Tibial nerve (tissue), 4 donors: ENCODE results near the gene LMOD3. TPM values are rescaled to one million over a fixed set of nuclear protein-coding genes. Genes with fewer than 3 reads are reported as not detected.

ENCODE experiments used
- DNase-seq, 2 donors: peaks; one replicate each; pipeline ENCODE4 v3.0.0-alpha.2; 2019; ENCODE audit warnings: low spot score in 2 of 2
- H3K27ac ChIP-seq, 4 donors: fragments of 200-600 bp; sonication (generic) in 3 of 4; one replicate each; pipeline ENCODE4 v1.5.1; 2017 to 2019; ENCODE audit warnings: mild to moderate bottlenecking in 1 of 4
- H3K27me3 ChIP-seq, 2 donors: fragments of 200-600 bp; sonication (generic) in 1 of 2; one replicate each; pipeline versions ENCODE4 v1.5.1 to v1.6.0; 2017 to 2019
- H3K36me3 ChIP-seq, 3 donors: fragments of 200-600 bp; sonication (generic); one replicate each; pipeline ENCODE4 v1.5.1; 2018 to 2019
- H3K4me1 ChIP-seq, 4 donors: fragments of 200-600 bp; sonication (generic) in 3 of 4; one replicate each; pipeline ENCODE4 v1.5.1; 2017 to 2019
- H3K4me3 ChIP-seq, 4 donors: fragments of 200-600 bp; sonication (generic) in 3 of 4; one replicate each; pipeline ENCODE4 v1.5.1; 2017 to 2019; ENCODE audit warnings: mild to moderate bottlenecking in 1 of 4, moderate library complexity in 1 of 4
- H3K9me3 ChIP-seq, 4 donors: fragments of 200-600 bp; sonication (generic) in 3 of 4; one replicate each; pipeline ENCODE4 v1.5.1; 2017 to 2019
- EP300 ChIP-seq, 2 donors: sonication (generic); formaldehyde crosslinking; IDR thresholded peaks; one replicate each; pipeline ENCODE4 v1.6.1; 2017; ENCODE audit warnings: antibody characterized with exemption in 2 of 2, mild to moderate bottlenecking in 1 of 2
- POLR2A ChIP-seq, 2 donors: fragments of 450-650 bp; IDR thresholded peaks; one replicate each; pipeline ENCODE4 v1.6.1; 2017; ENCODE audit warnings: antibody characterized with exemption in 2 of 2, mild to moderate bottlenecking in 2 of 2, moderate library complexity in 2 of 2
- WGBS, 2 donors: methylation state at CpG; one replicate each; pipeline ENCODE4 v1.1.5; 2018; 5-methylcytosine and 5-hydroxymethylcytosine counted together
- total RNA-seq, 4 donors: library from RNA; depleted of rRNA; stranded (reverse); fragments of >200 nt; gene quantifications; one replicate each; pipeline ENCODE4 v1.1.0, GENCODE V29; 2016
- TF ChIP-seq, protein P1 (sequence below), 5 experiments: fragments of 200-600 bp in 3 of 5; fragments of 450-650 bp in 2 of 5; sonication (generic) in 3 of 5; IDR thresholded peaks; one replicate each; pipeline ENCODE4 v1.5.1; 2016 to 2019; ENCODE audit warnings: antibody characterized with exemption in 5 of 5, mild to moderate bottlenecking in 3 of 5, moderate library complexity in 2 of 5

Gene LMOD3
- total RNA-seq, 4 donors from 2014 or later, result not detected

DNA sequence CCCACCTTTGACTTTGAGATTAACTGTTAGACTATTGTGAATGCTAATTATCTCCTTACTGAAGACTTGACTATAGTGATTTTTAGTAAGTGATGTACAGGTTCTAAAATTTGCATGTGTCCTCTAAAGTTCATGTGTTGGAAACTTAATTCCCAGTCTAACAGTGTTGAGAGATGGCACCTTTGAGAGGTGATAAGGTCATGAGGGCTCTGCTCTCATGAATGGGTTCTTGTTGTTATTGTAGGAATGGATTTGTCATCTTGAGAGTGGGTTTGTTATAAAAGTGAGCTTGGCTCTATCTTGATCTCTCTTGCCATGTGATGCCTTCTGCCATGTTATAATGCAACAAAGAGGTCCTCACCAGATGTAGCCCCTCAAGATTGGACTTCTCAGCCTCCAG is 18.9 kb upstream of the LMOD3 start:
- Histone ChIP-seq H3K4me1 (no peaks in the 10 kb centered on the region), H3K36me3 (no peaks in the 10 kb centered on the region), H3K4me3 (no peak overlapping the region), H3K9me3 (no peaks in the 10 kb centered on the region), H3K27me3 (no peaks in the 10 kb centered on the region), H3K27ac (no peak overlapping the region)
- no peak for DNase-seq
- TF ChIP-seq EP300 (IDR thresholded peaks at IDR 0.05), result no peak
- TF ChIP-seq, protein P1, sequence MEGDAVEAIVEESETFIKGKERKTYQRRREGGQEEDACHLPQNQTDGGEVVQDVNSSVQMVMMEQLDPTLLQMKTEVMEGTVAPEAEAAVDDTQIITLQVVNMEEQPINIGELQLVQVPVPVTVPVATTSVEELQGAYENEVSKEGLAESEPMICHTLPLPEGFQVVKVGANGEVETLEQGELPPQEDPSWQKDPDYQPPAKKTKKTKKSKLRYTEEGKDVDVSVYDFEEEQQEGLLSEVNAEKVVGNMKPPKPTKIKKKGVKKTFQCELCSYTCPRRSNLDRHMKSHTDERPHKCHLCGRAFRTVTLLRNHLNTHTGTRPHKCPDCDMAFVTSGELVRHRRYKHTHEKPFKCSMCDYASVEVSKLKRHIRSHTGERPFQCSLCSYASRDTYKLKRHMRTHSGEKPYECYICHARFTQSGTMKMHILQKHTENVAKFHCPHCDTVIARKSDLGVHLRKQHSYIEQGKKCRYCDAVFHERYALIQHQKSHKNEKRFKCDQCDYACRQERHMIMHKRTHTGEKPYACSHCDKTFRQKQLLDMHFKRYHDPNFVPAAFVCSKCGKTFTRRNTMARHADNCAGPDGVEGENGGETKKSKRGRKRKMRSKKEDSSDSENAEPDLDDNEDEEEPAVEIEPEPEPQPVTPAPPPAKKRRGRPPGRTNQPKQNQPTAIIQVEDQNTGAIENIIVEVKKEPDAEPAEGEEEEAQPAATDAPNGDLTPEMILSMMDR (IDR thresholded peaks at IDR 0.05), result no peak
- no peak for TF ChIP-seq POLR2A (IDR thresholded peaks at IDR 0.05)

GRCh38 chr3:69137412-69137811 is 15.0 kb upstream of the LMOD3 start:
- H3K36me3 ChIP-seq, result no peaks in the 10 kb centered on the region
- H3K9me3 ChIP-seq, result no peaks in the 10 kb centered on the region
- H3K27me3 ChIP-seq, result no peaks in the 10 kb centered on the region
- 83 to 95% methylated on average over 2 of the region's 2 CpGs for WGBS, 2 donors
- no peaks in the 10 kb centered on the region for H3K4me1 ChIP-seq
- no peak overlapping the region for H3K4me3 ChIP-seq
- no peak for DNase-seq
- TF ChIP-seq POLR2A (IDR thresholded peaks at IDR 0.05) (no peak), EP300 (IDR thresholded peaks at IDR 0.05) (no peak)
- TF ChIP-seq, protein P1 (IDR thresholded peaks at IDR 0.05), result no peak
- no peak overlapping the region for H3K27ac ChIP-seq

GRCh38 chr3:69137005-69137404 is 14.6 kb upstream of the LMOD3 start:
- no peak for DNase-seq
- Histone ChIP-seq H3K27me3 (no peaks in the 10 kb centered on the region), H3K9me3 (no peaks in the 10 kb centered on the region), H3K36me3 (no peaks in the 10 kb centered on the region), H3K4me3 (no peak overlapping the region), H3K27ac (no peak overlapping the region), H3K4me1 (no peaks in the 10 kb centered on the region)
- TF ChIP-seq, protein P1 (IDR thresholded peaks at IDR 0.05), result no peak
- no peak for TF ChIP-seq EP300 (IDR thresholded peaks at IDR 0.05)
- TF ChIP-seq POLR2A (IDR thresholded peaks at IDR 0.05), result no peak

GRCh38 chr3:69130689-69131088 is 8.3 kb upstream of the LMOD3 start:
- Histone ChIP-seq H3K4me1 (no peaks in the 10 kb centered on the region), H3K9me3 (no peaks in the 10 kb centered on the region), H3K36me3 (no peaks in the 10 kb centered on the region), H3K4me3 (no peak overlapping the region), H3K27ac (no peak overlapping the region), H3K27me3 (no peaks in the 10 kb centered on the region)
- TF ChIP-seq POLR2A (IDR thresholded peaks at IDR 0.05) (no peak), EP300 (IDR thresholded peaks at IDR 0.05) (no peak)
- TF ChIP-seq, protein P1 (IDR thresholded peaks at IDR 0.05), result no peak
- no peak for DNase-seq

DNA sequence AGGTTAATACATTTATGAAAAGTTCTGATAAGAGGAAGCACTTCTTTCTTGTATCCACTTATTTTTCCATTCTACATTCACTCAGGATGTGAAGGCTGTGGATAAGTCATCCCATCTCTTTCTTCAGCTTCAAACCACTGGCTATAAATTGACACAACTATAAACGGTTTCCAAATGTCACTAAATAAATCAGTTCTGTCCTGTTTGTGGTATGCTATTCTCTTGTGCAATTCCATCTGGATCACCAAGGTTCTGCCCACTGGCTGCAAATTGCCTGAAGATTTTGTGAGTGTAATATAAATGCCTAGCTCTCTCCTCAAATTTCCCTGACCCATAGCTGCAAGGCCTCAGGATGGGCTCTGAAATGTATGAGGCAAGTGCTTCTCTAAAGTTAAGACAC is 7.1 kb upstream of the LMOD3 start:
- TF ChIP-seq POLR2A (IDR thresholded peaks at IDR 0.05), result no peak
- no peak for TF ChIP-seq EP300 (IDR thresholded peaks at IDR 0.05)
- TF ChIP-seq, protein P1 (IDR thresholded peaks at IDR 0.05), result no peak
- Histone ChIP-seq H3K27me3 (no peaks in the 10 kb centered on the region), H3K27ac (no peak overlapping the region), H3K4me1 (no peaks in the 10 kb centered on the region), H3K36me3 (no peaks in the 10 kb centered on the region), H3K9me3 (no peaks in the 10 kb centered on the region), H3K4me3 (no peak overlapping the region)
- DNase-seq, result no peak
- 19 to 20% methylated on average over 1 of the region's 1 CpG for WGBS, 2 donors
